Activated CD8-positive, alpha-beta memory T cell treated with anti-CD3 and anti-CD28 coated beads, Interleukin-2, amount 50 U/mL, for 4 hours (primary cell): ENCODE results near the gene ADAMTS7.
A peak's percentile ranks its signal among the peaks of the same experiment; 100 is the strongest.
"Not testable (repeated sequence)": the region's sequence is repeated elsewhere in the genome, so short reads cannot be mapped to it uniquely, and the experiment has no call there.

Source experiments
- DNase-seq: peaks from one replicate; pipeline ENCODE4 v3.0.0-alpha.2; 2020

ADAMTS7 gene

GRCh38 chr15:78747877-78748276 is 63.4 kb downstream of the ADAMTS7 start:
- DNase-seq = not testable (repeated sequence)

GRCh38 chr15:78741674-78742073 is 69.6 kb downstream of the ADAMTS7 start:
- DNase-seq = not testable (repeated sequence)

GRCh38 chr15:78740904-78741274 is 70.4 kb downstream of the ADAMTS7 start:
- DNase-seq = no peak

- peak; percentile 45 for DNase-seq
These were observed 71.0 kb downstream of the ADAMTS7 start for GRCh38 chr15:78739996-78740903.

- DNase-seq = no peak
These were observed 72.1 kb downstream of the ADAMTS7 start for GRCh38 chr15:78739206-78739605.

- peak; percentile 61 for DNase-seq
These were observed 73.2 kb downstream of the ADAMTS7 start for GRCh38 chr15:78737931-78738558.

- DNase-seq = no peak
These were observed 74.0 kb downstream of the ADAMTS7 start for GRCh38 chr15:78737187-78737820.

- not testable (repeated sequence) for DNase-seq
These were observed 75.0 kb downstream of the ADAMTS7 start for GRCh38 chr15:78736286-78736685.

- no peak for DNase-seq
These were observed 76.7 kb downstream of the ADAMTS7 start for GRCh38 chr15:78734451-78735064.

GRCh38 chr15:78732634-78733033 is 78.6 kb downstream of the ADAMTS7 start:
- DNase-seq = no peak

GRCh38 chr15:78730955-78731354 is 80.3 kb downstream of the ADAMTS7 start:
- DNase-seq = no peak

- not testable (repeated sequence) for DNase-seq
These were observed 82.8 kb downstream of the ADAMTS7 start for GRCh38 chr15:78728427-78728826.

- DNase-seq = no peak
These were observed 83.7 kb downstream of the ADAMTS7 start for GRCh38 chr15:78727561-78727960.

GRCh38 chr15:78726870-78727551 is 84.3 kb downstream of the ADAMTS7 start:
- no peak for DNase-seq

- DNase-seq = not testable (repeated sequence)
These were observed 91.3 kb downstream of the ADAMTS7 start for GRCh38 chr15:78719819-78720450.

- DNase-seq = no peak
These were observed 92.4 kb downstream of the ADAMTS7 start for GRCh38 chr15:78718837-78719236.

GRCh38 chr15:78717956-78718656 is 93.2 kb downstream of the ADAMTS7 start:
- no peak for DNase-seq

GRCh38 chr15:78716651-78717050 is 94.6 kb downstream of the ADAMTS7 start:
- DNase-seq = no peak

GRCh38 chr15:78715930-78716329 is 95.3 kb downstream of the ADAMTS7 start:
- no peak for DNase-seq

- DNase-seq = no peak
These were observed 95.8 kb downstream of the ADAMTS7 start for GRCh38 chr15:78715434-78715833.

- DNase-seq = no peak
These were observed 96.4 kb downstream of the ADAMTS7 start for GRCh38 chr15:78714890-78715289.
